H9 (cell line): ENCODE data around the gene THAP5. TPM values are rescaled to one million over a fixed set of nuclear protein-coding genes. Genes with fewer than 3 reads are reported as not detected.

Experiments
- DNase-seq: peaks from one replicate; pipeline ENCODE4 v3.0.0-alpha.2; 2017
- H2AFZ ChIP-seq: one replicate; pipeline ENCODE4 v1.6.1; 2013; ENCODE audit warnings: mild to moderate bottlenecking, low read length, control low read depth, moderate library complexity
- H2AK5ac ChIP-seq: 2 replicates; pipeline ENCODE4 v1.6.1; 2013; ENCODE audit warnings: low read length, control low read depth, mixed read lengths; ENCODE audit not compliant: insufficient read length
- H2BK120ac ChIP-seq: one replicate; pipeline ENCODE4 v1.6.1; 2013; ENCODE audit warnings: low read depth, mild to moderate bottlenecking, low read length, control low read depth, inconsistent platforms; ENCODE audit not compliant: poor library complexity, severe bottlenecking
- H2BK12ac ChIP-seq: 2 replicates; pipeline ENCODE4 v1.6.1; 2013; ENCODE audit warnings: low read length, control low read depth, mixed read lengths, low read depth; ENCODE audit not compliant: insufficient read length
- H2BK15ac ChIP-seq: 2 replicates; pipeline ENCODE4 v1.6.1; 2013; ENCODE audit warnings: low read depth, low read length, control low read depth
- H2BK20ac ChIP-seq: one replicate; pipeline ENCODE4 v1.6.1; 2013; ENCODE audit warnings: low read depth, mild to moderate bottlenecking, low read length, control low read depth, inconsistent platforms; ENCODE audit not compliant: poor library complexity, severe bottlenecking
- H2BK5ac ChIP-seq: 2 replicates; pipeline ENCODE4 v1.6.1; 2013; ENCODE audit warnings: low read length, control low read depth, mixed read lengths; ENCODE audit not compliant: insufficient read length
- H3K14ac ChIP-seq: 2 replicates; pipeline ENCODE4 v1.6.1; 2013; ENCODE audit warnings: low read length, control low read depth; ENCODE audit not compliant: insufficient read depth
- H3K18ac ChIP-seq: 2 replicates; pipeline ENCODE4 v1.6.1; 2013; ENCODE audit warnings: low read depth, mild to moderate bottlenecking, mixed read lengths, low read length, control low read depth; ENCODE audit not compliant: insufficient read length
- H3K23ac ChIP-seq: 2 replicates; pipeline ENCODE4 v1.6.1; 2013; ENCODE audit warnings: low read length, control low read depth, mixed read lengths, low read depth; ENCODE audit not compliant: insufficient read length
- H3K23me2 ChIP-seq: 2 replicates; pipeline ENCODE4 v1.6.1; 2013; ENCODE audit warnings: low read depth, mild to moderate bottlenecking, mixed read lengths, low read length, control low read depth; ENCODE audit not compliant: insufficient read length, poor library complexity, severe bottlenecking
- H3K27ac ChIP-seq: 2 replicates; pipeline ENCODE4 v1.5.1; 2013; ENCODE audit warnings: low read length, control low read depth, mixed read lengths, low read depth; ENCODE audit not compliant: insufficient read length
- H3K27me3 ChIP-seq: 2 replicates; pipeline ENCODE4 v1.6.1; 2013; ENCODE audit warnings: low read length, control low read depth, inconsistent platforms; ENCODE audit not compliant: insufficient read depth
- H3K4ac ChIP-seq: 2 replicates; pipeline ENCODE4 v1.6.1; 2013; ENCODE audit warnings: low read depth, mild to moderate bottlenecking, control low read depth, inconsistent platforms, low read length, moderate library complexity
- H3K4me1 ChIP-seq: 2 replicates; pipeline ENCODE4 v1.6.1; 2013; ENCODE audit warnings: low read length, control low read depth, inconsistent platforms; ENCODE audit not compliant: insufficient read depth
- H3K4me2 ChIP-seq: 2 replicates; pipeline ENCODE4 v1.6.1; 2013; ENCODE audit warnings: low read length, control low read depth, mixed read lengths; ENCODE audit not compliant: insufficient read length, insufficient read depth
- H3K56ac ChIP-seq: 2 replicates; pipeline ENCODE4 v1.6.1; 2013; ENCODE audit warnings: low read depth, mild to moderate bottlenecking, mixed read lengths, low read length, control low read depth; ENCODE audit not compliant: insufficient read length
- H3K79me1 ChIP-seq: 2 replicates; pipeline ENCODE4 v1.6.1; 2013; ENCODE audit warnings: low read depth, mild to moderate bottlenecking, moderate library complexity, low read length, control low read depth, inconsistent platforms; ENCODE audit not compliant: insufficient read depth, poor library complexity, severe bottlenecking
- H3K79me2 ChIP-seq: 2 replicates; pipeline ENCODE4 v1.6.1; 2013; ENCODE audit warnings: low read length, control low read depth, inconsistent platforms; ENCODE audit not compliant: insufficient read depth
- H3K9ac ChIP-seq: 2 replicates; pipeline ENCODE4 v1.6.1; 2013; ENCODE audit warnings: low read length, control low read depth, mixed read lengths; ENCODE audit not compliant: insufficient read length; ENCODE audit errors: extremely low read depth
- H3K9me3 ChIP-seq: one replicate; pipeline ENCODE4 v1.6.1; 2013; ENCODE audit warnings: low read depth, low read length, inconsistent platforms; ENCODE audit not compliant: control insufficient read depth
- H3T11ph ChIP-seq: one replicate; pipeline ENCODE4 v1.6.1; 2013; ENCODE audit warnings: mild to moderate bottlenecking, low read length, control low read depth, inconsistent platforms
- H4K20me1 ChIP-seq: one replicate; pipeline ENCODE4 v1.6.1; 2013; ENCODE audit not compliant: control insufficient read depth, insufficient read length, insufficient read depth
- H4K5ac ChIP-seq: 2 replicates; pipeline ENCODE4 v1.6.1; 2013; ENCODE audit warnings: low read depth, mild to moderate bottlenecking, mixed read lengths, low read length, control low read depth; ENCODE audit not compliant: insufficient read length
- H4K8ac ChIP-seq: replicated peaks from 2 replicates; pipeline ENCODE4 v1.6.1; 2013; ENCODE audit warnings: low read length, control low read depth, mixed read lengths, low read depth; ENCODE audit not compliant: insufficient read length
- H4K91ac ChIP-seq: 2 replicates; pipeline ENCODE4 v1.6.1; 2013; ENCODE audit warnings: low read depth, mild to moderate bottlenecking, moderate library complexity, mixed read lengths, low read length, control low read depth; ENCODE audit not compliant: insufficient read length
- H3K27ac Mint-ChIP-seq, 3 experiments: 2 replicates in 2 of 3; 3 replicates in 1 of 3; pipeline ENCODE4 v1.8.0; 2020 to 2021; ENCODE audit warnings: mixed read lengths in 3 of 3, mild to moderate bottlenecking in 1 of 3, moderate library complexity in 1 of 3
- H3K27me3 Mint-ChIP-seq: 2 replicates; pipeline ENCODE4 v1.8.0; 2021; ENCODE audit warnings: low read depth, mild to moderate bottlenecking, moderate library complexity, mixed read lengths
- H3K36me3 Mint-ChIP-seq, 3 experiments: 2 replicates in 2 of 3; 3 replicates in 1 of 3; pipeline ENCODE4 v1.8.0; 2020 to 2021; ENCODE audit warnings: low read depth in 3 of 3, mixed read lengths in 3 of 3; ENCODE audit not compliant: insufficient read depth in 1 of 3
- H3K4me1 Mint-ChIP-seq, 2 experiments: 2 replicates each; pipeline ENCODE4 v1.8.0; 2020; ENCODE audit warnings: mixed read lengths in 2 of 2
- H3K4me3 Mint-ChIP-seq, 2 experiments: 2 replicates in 1 of 2; 3 replicates in 1 of 2; pipeline ENCODE4 v1.8.0; 2020 to 2021; ENCODE audit warnings: mild to moderate bottlenecking in 2 of 2, mixed read lengths in 2 of 2, moderate library complexity in 1 of 2
- H3K9me3 Mint-ChIP-seq, 2 experiments: 2 replicates in 1 of 2; 3 replicates in 1 of 2; pipeline ENCODE4 v1.8.0; 2020; ENCODE audit warnings: mild to moderate bottlenecking in 2 of 2, mixed read lengths in 2 of 2, moderate library complexity in 1 of 2
- CTCF ChIP-seq: fragments of 200-600 bp; sonication (generic); conservative IDR thresholded peaks from 3 replicates; pipeline ENCODE4 v1.8.0; 2021; ENCODE audit warnings: antibody characterized with exemption, mild to moderate bottlenecking
- WGBS: extraction: QIAGEN DNeasy Blood & Tissue Kit; methylation state at CpG from one replicate; pipeline ENCODE4 v1.1.7; 2013; ENCODE audit warnings: missing lambda C conversion rate, low lambda C conversion rate, mixed read lengths; ENCODE audit not compliant: insufficient read length; ENCODE audit errors: extremely low coverage; 5-methylcytosine and 5-hydroxymethylcytosine counted together
- total RNA-seq: library from RNA; stranded (reverse); gene quantifications from 2 replicates; pipeline ENCODE4 v1.2.1, GENCODE V29; 2021

THAP5 gene
- total RNA-seq, 1 experiment from 2014 or later: 20.6 TPM

GRCh38 chr7:108570146-108570755 is 745 bp upstream of the THAP5 start:
- no peaks in the 10 kb centered on the region for H3K9me3 ChIP-seq
- no peaks in the 10 kb centered on the region for H3K27me3 ChIP-seq
- no peak overlapping the region for H2BK120ac ChIP-seq
- no peak overlapping the region for H3K23ac ChIP-seq
- WGBS: no CpG with 5 or more reads among the region's 36 CpGs
- peaks cover 14% of the 10 kb centered on the region for H3K23me2 ChIP-seq
- H3K79me1 ChIP-seq: peaks cover 3% of the 10 kb centered on the region
- peak overlapping the region; percentile 43 for H4K91ac ChIP-seq
- H2AFZ ChIP-seq: no peak overlapping the region
- H4K5ac ChIP-seq: peak overlapping the region; percentile 49
- no peak overlapping the region for H2BK20ac ChIP-seq
- no peak overlapping the region for H2AK5ac ChIP-seq
- Mint-ChIP-seq H3K27me3 (no peaks in the 10 kb centered on the region; the same call in 1 of the 2 replicates), H3K27ac (peak overlapping the region; percentile 98 to 100 (median 98)), H3K4me1 (peaks cover 25 to 26% of the 10 kb centered on the region in 2 experiments), H3K4me3 (peak overlapping the region; percentile 94 to 97), H3K9me3 (peaks cover 0 to 2% of the 10 kb centered on the region in 2 experiments; a peak in 2 of 5 replicates), H3K36me3 (peaks cover 15 to 36% (median 34%) of the 10 kb centered on the region in 3 experiments; a peak in 6 of 7 replicates)
- no peak for TF ChIP-seq CTCF
- H4K8ac ChIP-seq: no peak overlapping the region
- H4K20me1 ChIP-seq: no peaks in the 10 kb centered on the region
- no peaks in the 10 kb centered on the region for H3K4me1 ChIP-seq
- H3K4ac ChIP-seq: no peak overlapping the region
- peak overlapping the region; percentile 96 for H3K4me2 ChIP-seq
- no peak overlapping the region for H3K27ac ChIP-seq
- no peak overlapping the region for H3T11ph ChIP-seq
- no peak overlapping the region for H3K56ac ChIP-seq
- peak overlapping the region; percentile 9 for H2BK5ac ChIP-seq
- H2BK12ac ChIP-seq: peak overlapping the region; percentile 55
- DNase-seq: no peak
- peak overlapping the region; percentile 98 for H3K14ac ChIP-seq
- H3K18ac ChIP-seq: peak overlapping the region; percentile 46
- no peak overlapping the region for H2BK15ac ChIP-seq
- peak overlapping the region; percentile 84 for H3K9ac ChIP-seq
- peaks cover 5% of the 10 kb centered on the region; the same call in 1 of the 2 replicates for H3K79me2 ChIP-seq
